H9 (cell line): Measurements from ENCODE around the gene CFHR3. TPM values are rescaled to one million over a fixed set of nuclear protein-coding genes. Genes with fewer than 3 reads are reported as not detected.

Source experiments
- DNase-seq: peaks from one replicate; pipeline ENCODE4 v3.0.0-alpha.2; 2017
- H2AFZ ChIP-seq: one replicate; pipeline ENCODE4 v1.6.1; 2013; ENCODE audit warnings: mild to moderate bottlenecking, low read length, control low read depth, moderate library complexity
- H2AK5ac ChIP-seq: 2 replicates; pipeline ENCODE4 v1.6.1; 2013; ENCODE audit warnings: low read length, control low read depth, mixed read lengths; ENCODE audit not compliant: insufficient read length
- H2BK120ac ChIP-seq: one replicate; pipeline ENCODE4 v1.6.1; 2013; ENCODE audit warnings: low read depth, mild to moderate bottlenecking, low read length, control low read depth, inconsistent platforms; ENCODE audit not compliant: poor library complexity, severe bottlenecking
- H2BK12ac ChIP-seq: 2 replicates; pipeline ENCODE4 v1.6.1; 2013; ENCODE audit warnings: low read length, control low read depth, mixed read lengths, low read depth; ENCODE audit not compliant: insufficient read length
- H2BK15ac ChIP-seq: 2 replicates; pipeline ENCODE4 v1.6.1; 2013; ENCODE audit warnings: low read depth, low read length, control low read depth
- H2BK20ac ChIP-seq: one replicate; pipeline ENCODE4 v1.6.1; 2013; ENCODE audit warnings: low read depth, mild to moderate bottlenecking, low read length, control low read depth, inconsistent platforms; ENCODE audit not compliant: poor library complexity, severe bottlenecking
- H2BK5ac ChIP-seq: 2 replicates; pipeline ENCODE4 v1.6.1; 2013; ENCODE audit warnings: low read length, control low read depth, mixed read lengths; ENCODE audit not compliant: insufficient read length
- H3K14ac ChIP-seq: 2 replicates; pipeline ENCODE4 v1.6.1; 2013; ENCODE audit warnings: low read length, control low read depth; ENCODE audit not compliant: insufficient read depth
- H3K18ac ChIP-seq: 2 replicates; pipeline ENCODE4 v1.6.1; 2013; ENCODE audit warnings: low read depth, mild to moderate bottlenecking, mixed read lengths, low read length, control low read depth; ENCODE audit not compliant: insufficient read length
- H3K23ac ChIP-seq: 2 replicates; pipeline ENCODE4 v1.6.1; 2013; ENCODE audit warnings: low read length, control low read depth, mixed read lengths, low read depth; ENCODE audit not compliant: insufficient read length
- H3K23me2 ChIP-seq: 2 replicates; pipeline ENCODE4 v1.6.1; 2013; ENCODE audit warnings: low read depth, mild to moderate bottlenecking, mixed read lengths, low read length, control low read depth; ENCODE audit not compliant: insufficient read length, poor library complexity, severe bottlenecking
- H3K27ac ChIP-seq: 2 replicates; pipeline ENCODE4 v1.5.1; 2013; ENCODE audit warnings: low read length, control low read depth, mixed read lengths, low read depth; ENCODE audit not compliant: insufficient read length
- H3K27me3 ChIP-seq: 2 replicates; pipeline ENCODE4 v1.6.1; 2013; ENCODE audit warnings: low read length, control low read depth, inconsistent platforms; ENCODE audit not compliant: insufficient read depth
- H3K4ac ChIP-seq: 2 replicates; pipeline ENCODE4 v1.6.1; 2013; ENCODE audit warnings: low read depth, mild to moderate bottlenecking, control low read depth, inconsistent platforms, low read length, moderate library complexity
- H3K4me1 ChIP-seq: 2 replicates; pipeline ENCODE4 v1.6.1; 2013; ENCODE audit warnings: low read length, control low read depth, inconsistent platforms; ENCODE audit not compliant: insufficient read depth
- H3K4me2 ChIP-seq: 2 replicates; pipeline ENCODE4 v1.6.1; 2013; ENCODE audit warnings: low read length, control low read depth, mixed read lengths; ENCODE audit not compliant: insufficient read length, insufficient read depth
- H3K56ac ChIP-seq: 2 replicates; pipeline ENCODE4 v1.6.1; 2013; ENCODE audit warnings: low read depth, mild to moderate bottlenecking, mixed read lengths, low read length, control low read depth; ENCODE audit not compliant: insufficient read length
- H3K79me1 ChIP-seq: 2 replicates; pipeline ENCODE4 v1.6.1; 2013; ENCODE audit warnings: low read depth, mild to moderate bottlenecking, moderate library complexity, low read length, control low read depth, inconsistent platforms; ENCODE audit not compliant: insufficient read depth, poor library complexity, severe bottlenecking
- H3K79me2 ChIP-seq: 2 replicates; pipeline ENCODE4 v1.6.1; 2013; ENCODE audit warnings: low read length, control low read depth, inconsistent platforms; ENCODE audit not compliant: insufficient read depth
- H3K9ac ChIP-seq: 2 replicates; pipeline ENCODE4 v1.6.1; 2013; ENCODE audit warnings: low read length, control low read depth, mixed read lengths; ENCODE audit not compliant: insufficient read length; ENCODE audit errors: extremely low read depth
- H3K9me3 ChIP-seq: one replicate; pipeline ENCODE4 v1.6.1; 2013; ENCODE audit warnings: low read depth, low read length, inconsistent platforms; ENCODE audit not compliant: control insufficient read depth
- H3T11ph ChIP-seq: one replicate; pipeline ENCODE4 v1.6.1; 2013; ENCODE audit warnings: mild to moderate bottlenecking, low read length, control low read depth, inconsistent platforms
- H4K20me1 ChIP-seq: one replicate; pipeline ENCODE4 v1.6.1; 2013; ENCODE audit not compliant: control insufficient read depth, insufficient read length, insufficient read depth
- H4K5ac ChIP-seq: 2 replicates; pipeline ENCODE4 v1.6.1; 2013; ENCODE audit warnings: low read depth, mild to moderate bottlenecking, mixed read lengths, low read length, control low read depth; ENCODE audit not compliant: insufficient read length
- H4K8ac ChIP-seq: replicated peaks from 2 replicates; pipeline ENCODE4 v1.6.1; 2013; ENCODE audit warnings: low read length, control low read depth, mixed read lengths, low read depth; ENCODE audit not compliant: insufficient read length
- H4K91ac ChIP-seq: 2 replicates; pipeline ENCODE4 v1.6.1; 2013; ENCODE audit warnings: low read depth, mild to moderate bottlenecking, moderate library complexity, mixed read lengths, low read length, control low read depth; ENCODE audit not compliant: insufficient read length
- H3K27ac Mint-ChIP-seq, 3 experiments: 2 replicates in 2 of 3; 3 replicates in 1 of 3; pipeline ENCODE4 v1.8.0; 2020 to 2021; ENCODE audit warnings: mixed read lengths in 3 of 3, mild to moderate bottlenecking in 1 of 3, moderate library complexity in 1 of 3
- H3K27me3 Mint-ChIP-seq: 2 replicates; pipeline ENCODE4 v1.8.0; 2021; ENCODE audit warnings: low read depth, mild to moderate bottlenecking, moderate library complexity, mixed read lengths
- H3K36me3 Mint-ChIP-seq, 3 experiments: 2 replicates in 2 of 3; 3 replicates in 1 of 3; pipeline ENCODE4 v1.8.0; 2020 to 2021; ENCODE audit warnings: low read depth in 3 of 3, mixed read lengths in 3 of 3; ENCODE audit not compliant: insufficient read depth in 1 of 3
- H3K4me1 Mint-ChIP-seq, 2 experiments: 2 replicates each; pipeline ENCODE4 v1.8.0; 2020; ENCODE audit warnings: mixed read lengths in 2 of 2
- H3K4me3 Mint-ChIP-seq, 2 experiments: 2 replicates in 1 of 2; 3 replicates in 1 of 2; pipeline ENCODE4 v1.8.0; 2020 to 2021; ENCODE audit warnings: mild to moderate bottlenecking in 2 of 2, mixed read lengths in 2 of 2, moderate library complexity in 1 of 2
- H3K9me3 Mint-ChIP-seq, 2 experiments: 2 replicates in 1 of 2; 3 replicates in 1 of 2; pipeline ENCODE4 v1.8.0; 2020; ENCODE audit warnings: mild to moderate bottlenecking in 2 of 2, mixed read lengths in 2 of 2, moderate library complexity in 1 of 2
- WGBS: extraction: QIAGEN DNeasy Blood & Tissue Kit; methylation state at CpG from one replicate; pipeline ENCODE4 v1.1.7; 2013; ENCODE audit warnings: missing lambda C conversion rate, low lambda C conversion rate, mixed read lengths; ENCODE audit not compliant: insufficient read length; ENCODE audit errors: extremely low coverage; 5-methylcytosine and 5-hydroxymethylcytosine counted together
- total RNA-seq: library from RNA; stranded (reverse); gene quantifications from 2 replicates; pipeline ENCODE4 v1.2.1, GENCODE V29; 2021
- TF ChIP-seq, protein P1 (sequence below): fragments of 200-600 bp; sonication (generic); conservative IDR thresholded peaks from 3 replicates; pipeline ENCODE4 v1.8.0; 2021; ENCODE audit warnings: antibody characterized with exemption, mild to moderate bottlenecking

Gene CFHR3
- total RNA-seq, 1 experiment from 2014 or later = 1.4 TPM

DNA sequence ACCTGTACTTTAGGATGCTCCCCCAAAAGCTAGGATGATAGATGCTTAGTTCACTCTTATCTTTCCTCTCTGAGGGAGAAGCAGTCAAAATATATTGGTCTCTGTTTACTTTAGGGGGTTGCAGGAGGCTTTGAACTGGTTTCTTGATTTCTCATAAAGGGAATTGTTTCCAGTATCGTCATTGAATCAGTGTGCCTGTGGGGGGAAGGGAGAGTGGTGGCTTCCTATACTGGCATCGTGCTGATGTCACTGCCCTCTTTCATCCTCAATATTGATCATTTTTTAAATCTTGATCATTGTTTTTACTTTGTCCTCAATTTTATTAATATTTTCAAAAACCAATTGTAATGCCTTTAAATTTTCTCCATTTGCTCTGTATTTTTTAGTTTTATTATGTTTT, 40.2 kb upstream of the CFHR3 start:
- H3K27ac Mint-ChIP-seq = no peak overlapping the region
- Histone ChIP-seq H2BK5ac (no peak overlapping the region), H4K91ac (no peak overlapping the region), H3K23ac (no peak overlapping the region), H2AFZ (peak overlapping the region; percentile 52), H3K79me1 (no peaks in the 10 kb centered on the region), H3K4me1 (no peaks in the 10 kb centered on the region), H4K20me1 (no peaks in the 10 kb centered on the region), H3K23me2 (no peaks in the 10 kb centered on the region), H2BK120ac (no peak overlapping the region), H3T11ph (no peak overlapping the region), H2BK12ac (no peak overlapping the region), H3K79me2 (no peaks in the 10 kb centered on the region), H3K4me2 (no peak overlapping the region), H4K8ac (no peak overlapping the region), H4K5ac (no peak overlapping the region), H3K27me3 (no peaks in the 10 kb centered on the region), H3K9ac (no peak overlapping the region), H2BK20ac (no peak overlapping the region), H3K14ac (no peak overlapping the region), H3K56ac (no peak overlapping the region), H3K27ac (no peak overlapping the region), H3K9me3 (no peaks in the 10 kb centered on the region), H2AK5ac (no peak overlapping the region), H3K18ac (no peak overlapping the region), H2BK15ac (no peak overlapping the region), H3K4ac (no peak overlapping the region)
- H3K4me1 Mint-ChIP-seq = peaks cover 6% of the 10 kb centered on the region in 2 experiments
- no CpG with 5 or more reads among the region's 2 CpGs for WGBS
- no peaks in the 10 kb centered on the region; the same call in 1 of the 2 replicates for H3K27me3 Mint-ChIP-seq
- TF ChIP-seq, protein P1, sequence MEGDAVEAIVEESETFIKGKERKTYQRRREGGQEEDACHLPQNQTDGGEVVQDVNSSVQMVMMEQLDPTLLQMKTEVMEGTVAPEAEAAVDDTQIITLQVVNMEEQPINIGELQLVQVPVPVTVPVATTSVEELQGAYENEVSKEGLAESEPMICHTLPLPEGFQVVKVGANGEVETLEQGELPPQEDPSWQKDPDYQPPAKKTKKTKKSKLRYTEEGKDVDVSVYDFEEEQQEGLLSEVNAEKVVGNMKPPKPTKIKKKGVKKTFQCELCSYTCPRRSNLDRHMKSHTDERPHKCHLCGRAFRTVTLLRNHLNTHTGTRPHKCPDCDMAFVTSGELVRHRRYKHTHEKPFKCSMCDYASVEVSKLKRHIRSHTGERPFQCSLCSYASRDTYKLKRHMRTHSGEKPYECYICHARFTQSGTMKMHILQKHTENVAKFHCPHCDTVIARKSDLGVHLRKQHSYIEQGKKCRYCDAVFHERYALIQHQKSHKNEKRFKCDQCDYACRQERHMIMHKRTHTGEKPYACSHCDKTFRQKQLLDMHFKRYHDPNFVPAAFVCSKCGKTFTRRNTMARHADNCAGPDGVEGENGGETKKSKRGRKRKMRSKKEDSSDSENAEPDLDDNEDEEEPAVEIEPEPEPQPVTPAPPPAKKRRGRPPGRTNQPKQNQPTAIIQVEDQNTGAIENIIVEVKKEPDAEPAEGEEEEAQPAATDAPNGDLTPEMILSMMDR = no peak
- H3K36me3 Mint-ChIP-seq = peaks cover 6 to 15% (median 14%) of the 10 kb centered on the region in 3 experiments
- no peak overlapping the region for H3K4me3 Mint-ChIP-seq
- no peak for DNase-seq
- peaks cover 17 to 22% of the 10 kb centered on the region in 2 experiments for H3K9me3 Mint-ChIP-seq
